Testis (tissue), 3 donors: ENCODE measurements around the gene TCTA. TPM values are rescaled to one million over a fixed set of nuclear protein-coding genes. Genes with fewer than 3 reads are reported as not detected.

Experiments used
- DNase-seq: peaks from one replicate; pipeline ENCODE4 v3.0.0-alpha.2; 2019
- H3K27ac ChIP-seq, 2 donors: fragments of 200-600 bp; sonication (generic); one replicate each; pipeline ENCODE4 v1.5.1; 2019
- H3K27me3 ChIP-seq: fragments of 200-600 bp; sonication (generic); one replicate; pipeline ENCODE4 v1.5.1; 2019
- H3K36me3 ChIP-seq: fragments of 200-600 bp; sonication (generic); one replicate; pipeline ENCODE4 v1.5.1; 2017; ENCODE audit warnings: low read depth; ENCODE audit errors: missing control alignments
- H3K4me1 ChIP-seq: fragments of 200-600 bp; sonication (generic); one replicate; pipeline ENCODE4 v1.5.1; 2019
- H3K4me3 ChIP-seq, 2 donors: fragments of 200-600 bp; sonication (generic); one replicate each; pipeline ENCODE4 v1.5.1; 2017 to 2019
- H3K9me3 ChIP-seq: fragments of 200-600 bp; sonication (generic); one replicate; pipeline ENCODE4 v1.5.1; 2017
- CTCF ChIP-seq, 3 experiments: fragments of 450-650 bp in 2 of 3; fragments of 200-600 bp in 1 of 3; sonication (generic) in 1 of 3; IDR thresholded peaks; one replicate each; pipeline ENCODE4 v1.5.1; 2016 to 2019; ENCODE audit warnings: antibody characterized with exemption in 3 of 3, mild to moderate bottlenecking in 2 of 3, moderate library complexity in 1 of 3
- POLR2A ChIP-seq: fragments of 450-650 bp; IDR thresholded peaks from one replicate; pipeline ENCODE4 v1.6.1; 2017; ENCODE audit warnings: antibody characterized with exemption, mild to moderate bottlenecking, moderate library complexity
- WGBS, 2 donors: methylation state at CpG; one replicate each; pipeline ENCODE4 v1.1.5; 2018; 5-methylcytosine and 5-hydroxymethylcytosine counted together
- intact Hi-C: fragments of 100-400 bp; cut with DNase I; formaldehyde crosslinking; loops from one replicate; pipeline ENCODE4 v1.15.1; 2023; ENCODE audit warnings: low total_unique reads
- polyA plus RNA-seq: library from polyadenylated mRNA; stranded (reverse); fragments of 350-450 nt; fragmentation: Illumina TruSeq; extraction: RNeasy Lipid Tissue Mini Kit (QIAGEN cat#74804); gene quantifications from one replicate; pipeline ENCODE4 v1.2.3, GENCODE V29; 2014; ENCODE audit warnings: low read depth, low replicate concordance; ENCODE audit not compliant: insufficient read depth
- total RNA-seq, 2 donors: library from RNA; depleted of rRNA; stranded (reverse); fragments of >200 nt; gene quantifications; one replicate each; pipeline ENCODE4 v1.2.3, GENCODE V29; 2016

Gene TCTA
- total and polyA plus RNA-seq, 3 donors from 2014 or later: 31.6 to 36.1 (median 33.6) TPM

GRCh38 chr3:49421890-49422378 lies 9.7 kb downstream of the TCTA start:
- intact Hi-C loops: no loop called here
- Histone ChIP-seq H3K27ac (no peak overlapping the region), H3K4me1 (no peaks in the 10 kb centered on the region), H3K4me3 (no peak overlapping the region), H3K36me3 (no peaks in the 10 kb centered on the region), H3K9me3 (no peaks in the 10 kb centered on the region), H3K27me3 (no peaks in the 10 kb centered on the region)
- no peak for DNase-seq
- WGBS, 2 donors: 65 to 73% methylated on average over 7 to 14 of the region's 14 CpGs
- TF ChIP-seq POLR2A (no peak), CTCF (IDR thresholded peaks at IDR 0.05) (no peak)

GRCh38 chr3:49422379-49423248 lies 10.4 kb downstream of the TCTA start, which contains the start of gene AMT:
TSS of gene AMT (minus strand) at chr3:49422473. CDS start at chr3:49422450, 23 bp downstream.
- Histone ChIP-seq H3K27ac (no peak within 1 kb of the TSS), H3K27me3 (no peaks in the 10 kb centered on the region), H3K36me3 (no peaks in the 10 kb centered on the region), H3K4me1 (no peaks in the 10 kb centered on the region), H3K4me3 (no peak within 1 kb of the TSS), H3K9me3 (no peaks in the 10 kb centered on the region)
- TF ChIP-seq POLR2A: no peak
- TF ChIP-seq CTCF (IDR thresholded peaks at IDR 0.05): no peak
- WGBS, 2 donors: 69 to 81% methylated on average over 6 to 25 of the region's 25 CpGs
- no peak for DNase-seq
- intact Hi-C loops: no loop called here

GRCh38 chr3:49424816-49425215 lies 12.6 kb downstream of the TCTA start:
- intact Hi-C loops: no loop called here
- 86 to 90% methylated on average over 6 of the region's 6 CpGs for WGBS, 2 donors
- TF ChIP-seq CTCF (IDR thresholded peaks at IDR 0.05) (no peak), POLR2A (no peak)

GRCh38 chr3:49427586-49427985 lies 15.4 kb downstream of the TCTA start:
- Histone ChIP-seq H3K27ac (no peak overlapping the region), H3K27me3 (no peaks in the 10 kb centered on the region), H3K4me1 (no peaks in the 10 kb centered on the region), H3K9me3 (no peaks in the 10 kb centered on the region), H3K36me3 (no peaks in the 10 kb centered on the region), H3K4me3 (no peak overlapping the region)
- intact Hi-C loops: no loop called here
- TF ChIP-seq CTCF (IDR thresholded peaks at IDR 0.05): no peak
- TF ChIP-seq POLR2A: no peak
- no peak for DNase-seq
- 92 to 97% methylated on average over 2 of the region's 2 CpGs for whole genome bisulfite sequencing, 2 donors

More at GRCh38 chr3:49424816-49425215, 12.6 kb downstream of the TCTA start:
- DNase-seq: no peak
- H3K36me3 ChIP-seq: no peaks in the 10 kb centered on the region
- H3K4me1 ChIP-seq: no peaks in the 10 kb centered on the region
- H3K27ac ChIP-seq: no peak overlapping the region
- no peaks in the 10 kb centered on the region for H3K9me3 ChIP-seq
- no peak overlapping the region for H3K4me3 ChIP-seq
- H3K27me3 ChIP-seq: no peaks in the 10 kb centered on the region
